ENCODE data around the gene PEX5L.

- TF ChIP-seq CTCF (IDR thresholded peaks at IDR 0.05) (no peak), POLR2A (IDR thresholded peaks at IDR 0.05) (no peak)
These were observed 155.9 kb downstream of the PEX5L start for GRCh38 chr3:179880868-179881267.
